Neural cell (in vitro differentiated cells): Measurements from ENCODE around the gene MCM3AP.

Experiments used
- EP300 ChIP-seq: fragments of 450-650 bp; conservative IDR thresholded peaks from 2 replicates; pipeline ENCODE4 v1.6.1; 2014; ENCODE audit warnings: antibody characterized with exemption, mild to moderate bottlenecking, moderate library complexity; ENCODE audit not compliant: poor library complexity, severe bottlenecking
- EZH2 ChIP-seq: fragments of 200-600, 300-800 bp; shearing (Covaris generic), sonication (generic); IDR thresholded peaks from 2 replicates; pipeline ENCODE4 v1.6.1; 2014; ENCODE audit warnings: antibody characterized with exemption, low read length, borderline replicate concordance, mild to moderate bottlenecking; ENCODE audit not compliant: insufficient read depth, poor library complexity, severe bottlenecking
- POLR2AphosphoS5 ChIP-seq: IDR thresholded peaks from 2 replicates; pipeline ENCODE4 v1.6.1; 2012
- RAD21 ChIP-seq: fragments of 450-650 bp; conservative IDR thresholded peaks from 2 replicates; pipeline ENCODE4 v1.6.1; 2014; ENCODE audit warnings: antibody characterized with exemption, mild to moderate bottlenecking, moderate library complexity
- SMC3 ChIP-seq: fragments of 450-650 bp; conservative IDR thresholded peaks from 2 replicates; pipeline ENCODE4 v1.6.1; 2014; ENCODE audit warnings: antibody characterized with exemption, mild to moderate bottlenecking, moderate library complexity; ENCODE audit not compliant: poor library complexity
- TAF1 ChIP-seq: IDR thresholded peaks from 2 replicates; pipeline ENCODE4 v1.6.1; 2012; ENCODE audit warnings: low read depth
- TF ChIP-seq, protein P1 (sequence below): fragments of 450-650 bp; IDR thresholded peaks from 2 replicates; pipeline ENCODE4 v1.5.1; 2014; ENCODE audit warnings: antibody characterized with exemption, mild to moderate bottlenecking, moderate library complexity; ENCODE audit not compliant: poor library complexity, severe bottlenecking
- TF ChIP-seq, protein P2 (sequence below): IDR thresholded peaks from 2 replicates; pipeline ENCODE4 v1.6.1; 2012; ENCODE audit warnings: borderline replicate concordance

DNA sequence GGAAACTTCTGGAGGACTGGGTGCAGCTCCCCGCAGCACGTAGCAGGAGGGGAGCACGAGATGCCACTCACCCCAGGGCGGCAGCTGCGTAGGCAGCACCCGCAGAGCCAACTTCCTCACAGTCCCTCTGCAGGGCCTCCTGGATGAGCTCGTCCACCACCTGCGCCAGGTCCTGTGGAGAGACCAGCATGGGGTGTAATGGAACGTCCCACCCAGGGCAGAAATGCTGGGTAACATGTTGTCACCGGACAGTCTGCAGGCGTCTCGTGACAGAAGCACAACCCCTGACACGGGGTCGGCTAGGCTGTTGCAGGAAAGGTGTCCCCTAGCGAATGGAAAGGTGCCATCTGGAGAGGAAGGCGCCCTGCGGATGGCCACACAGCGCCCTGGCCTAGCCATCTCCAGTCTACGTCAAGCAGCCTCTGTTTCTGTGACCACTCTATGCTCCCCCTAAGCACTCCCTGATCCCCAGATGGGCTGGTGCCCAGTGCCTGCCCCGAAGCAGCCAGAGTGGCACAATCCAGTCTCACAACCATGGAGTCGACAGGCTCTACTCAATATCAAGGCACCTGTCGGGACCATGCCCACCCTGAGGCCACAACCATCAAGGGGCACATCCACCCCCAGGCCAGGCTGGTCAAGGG, 21.2 kb downstream of the MCM3AP start:
- TF ChIP-seq, protein P1, sequence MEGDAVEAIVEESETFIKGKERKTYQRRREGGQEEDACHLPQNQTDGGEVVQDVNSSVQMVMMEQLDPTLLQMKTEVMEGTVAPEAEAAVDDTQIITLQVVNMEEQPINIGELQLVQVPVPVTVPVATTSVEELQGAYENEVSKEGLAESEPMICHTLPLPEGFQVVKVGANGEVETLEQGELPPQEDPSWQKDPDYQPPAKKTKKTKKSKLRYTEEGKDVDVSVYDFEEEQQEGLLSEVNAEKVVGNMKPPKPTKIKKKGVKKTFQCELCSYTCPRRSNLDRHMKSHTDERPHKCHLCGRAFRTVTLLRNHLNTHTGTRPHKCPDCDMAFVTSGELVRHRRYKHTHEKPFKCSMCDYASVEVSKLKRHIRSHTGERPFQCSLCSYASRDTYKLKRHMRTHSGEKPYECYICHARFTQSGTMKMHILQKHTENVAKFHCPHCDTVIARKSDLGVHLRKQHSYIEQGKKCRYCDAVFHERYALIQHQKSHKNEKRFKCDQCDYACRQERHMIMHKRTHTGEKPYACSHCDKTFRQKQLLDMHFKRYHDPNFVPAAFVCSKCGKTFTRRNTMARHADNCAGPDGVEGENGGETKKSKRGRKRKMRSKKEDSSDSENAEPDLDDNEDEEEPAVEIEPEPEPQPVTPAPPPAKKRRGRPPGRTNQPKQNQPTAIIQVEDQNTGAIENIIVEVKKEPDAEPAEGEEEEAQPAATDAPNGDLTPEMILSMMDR, result no peak
- no peak for TF ChIP-seq EP300
- no peak for TF ChIP-seq POLR2AphosphoS5
- no peak for TF ChIP-seq EZH2
- TF ChIP-seq RAD21, result no peak
- no peak for TF ChIP-seq SMC3
- TF ChIP-seq TAF1, result no peak
- TF ChIP-seq, protein P2, sequence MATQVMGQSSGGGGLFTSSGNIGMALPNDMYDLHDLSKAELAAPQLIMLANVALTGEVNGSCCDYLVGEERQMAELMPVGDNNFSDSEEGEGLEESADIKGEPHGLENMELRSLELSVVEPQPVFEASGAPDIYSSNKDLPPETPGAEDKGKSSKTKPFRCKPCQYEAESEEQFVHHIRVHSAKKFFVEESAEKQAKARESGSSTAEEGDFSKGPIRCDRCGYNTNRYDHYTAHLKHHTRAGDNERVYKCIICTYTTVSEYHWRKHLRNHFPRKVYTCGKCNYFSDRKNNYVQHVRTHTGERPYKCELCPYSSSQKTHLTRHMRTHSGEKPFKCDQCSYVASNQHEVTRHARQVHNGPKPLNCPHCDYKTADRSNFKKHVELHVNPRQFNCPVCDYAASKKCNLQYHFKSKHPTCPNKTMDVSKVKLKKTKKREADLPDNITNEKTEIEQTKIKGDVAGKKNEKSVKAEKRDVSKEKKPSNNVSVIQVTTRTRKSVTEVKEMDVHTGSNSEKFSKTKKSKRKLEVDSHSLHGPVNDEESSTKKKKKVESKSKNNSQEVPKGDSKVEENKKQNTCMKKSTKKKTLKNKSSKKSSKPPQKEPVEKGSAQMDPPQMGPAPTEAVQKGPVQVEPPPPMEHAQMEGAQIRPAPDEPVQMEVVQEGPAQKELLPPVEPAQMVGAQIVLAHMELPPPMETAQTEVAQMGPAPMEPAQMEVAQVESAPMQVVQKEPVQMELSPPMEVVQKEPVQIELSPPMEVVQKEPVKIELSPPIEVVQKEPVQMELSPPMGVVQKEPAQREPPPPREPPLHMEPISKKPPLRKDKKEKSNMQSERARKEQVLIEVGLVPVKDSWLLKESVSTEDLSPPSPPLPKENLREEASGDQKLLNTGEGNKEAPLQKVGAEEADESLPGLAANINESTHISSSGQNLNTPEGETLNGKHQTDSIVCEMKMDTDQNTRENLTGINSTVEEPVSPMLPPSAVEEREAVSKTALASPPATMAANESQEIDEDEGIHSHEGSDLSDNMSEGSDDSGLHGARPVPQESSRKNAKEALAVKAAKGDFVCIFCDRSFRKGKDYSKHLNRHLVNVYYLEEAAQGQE, result no peak
